ENCODE measurements around the gene NAP1L4. TPM values are rescaled to one million over a fixed set of nuclear protein-coding genes. Genes with fewer than 3 reads are reported as not detected.
A peak's percentile ranks its signal among the peaks of the same experiment; 100 is the strongest.

Gene NAP1L4
- total RNA-seq, 1 experiment from 2014 or later: 189 TPM

DNA sequence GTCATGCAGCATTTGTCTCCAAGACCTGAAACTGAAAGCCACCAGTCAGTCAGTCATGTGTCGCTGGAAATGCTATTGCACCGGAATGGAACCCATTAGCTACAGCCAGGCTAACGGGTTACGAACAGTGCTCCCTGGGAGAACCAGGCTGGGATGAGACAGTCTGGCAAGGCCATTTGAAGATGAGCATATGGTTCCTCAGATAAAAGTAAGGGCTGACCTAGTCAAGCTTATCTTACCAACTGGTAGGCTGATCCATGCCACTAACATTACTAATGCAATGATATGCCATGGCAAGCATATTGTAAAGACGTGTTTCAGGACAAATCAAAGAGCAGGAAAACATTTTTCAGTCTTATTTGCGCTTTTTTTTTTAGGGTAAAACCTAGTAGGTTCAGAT lies 28.4 kb downstream of the NAP1L4 start (continued):
- TF ChIP-seq STAT6 (CRISPR knock-in tag; conservative IDR thresholded peaks at IDR 0.05; ENCODE audit: low read depth): no peak
- no peak for TF ChIP-seq RORB (CRISPR knock-in tag; IDR thresholded peaks at IDR 0.05)
- TF ChIP-seq, protein P1, sequence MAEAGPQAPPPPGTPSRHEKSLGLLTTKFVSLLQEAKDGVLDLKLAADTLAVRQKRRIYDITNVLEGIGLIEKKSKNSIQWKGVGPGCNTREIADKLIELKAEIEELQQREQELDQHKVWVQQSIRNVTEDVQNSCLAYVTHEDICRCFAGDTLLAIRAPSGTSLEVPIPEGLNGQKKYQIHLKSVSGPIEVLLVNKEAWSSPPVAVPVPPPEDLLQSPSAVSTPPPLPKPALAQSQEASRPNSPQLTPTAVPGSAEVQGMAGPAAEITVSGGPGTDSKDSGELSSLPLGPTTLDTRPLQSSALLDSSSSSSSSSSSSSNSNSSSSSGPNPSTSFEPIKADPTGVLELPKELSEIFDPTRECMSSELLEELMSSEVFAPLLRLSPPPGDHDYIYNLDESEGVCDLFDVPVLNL (CRISPR knock-in tag; IDR thresholded peaks at IDR 0.05; ENCODE audit: borderline replicate concordance, low read depth): no peak
- TF ChIP-seq SP1 (CRISPR knock-in tag; conservative IDR thresholded peaks at IDR 0.05): no peak

DNA sequence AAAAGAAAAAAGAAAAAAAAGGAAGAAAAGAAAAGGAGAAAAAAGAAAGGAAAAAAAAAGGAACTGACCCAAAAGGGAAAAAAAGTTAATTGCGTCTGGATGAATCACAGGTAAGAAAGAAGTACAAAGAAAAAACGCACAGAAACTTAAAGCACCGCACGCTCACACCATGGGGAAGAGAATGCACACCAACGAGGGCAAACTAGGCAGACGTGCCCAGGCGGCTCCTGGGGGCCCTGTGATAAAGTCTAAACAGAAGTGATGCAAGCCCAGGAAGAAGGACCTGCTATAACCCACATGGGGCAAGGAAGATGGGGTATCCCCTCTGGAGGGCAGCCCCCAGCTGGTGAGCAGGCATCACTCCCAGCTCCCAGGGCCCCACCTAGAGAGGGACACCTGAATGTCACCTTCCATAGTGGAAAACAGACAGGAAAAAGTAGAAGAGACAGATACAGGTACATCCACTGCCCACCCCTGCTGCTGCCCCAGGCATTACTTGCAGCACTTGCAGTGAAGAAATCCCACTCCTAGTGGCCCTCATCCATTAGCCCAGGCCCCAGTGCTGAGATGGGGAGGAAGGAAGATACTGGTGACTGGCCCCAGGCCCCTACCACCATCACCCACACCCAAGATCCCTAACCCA lies 28.9 kb downstream of the NAP1L4 start:
- TF ChIP-seq MYBL2 (CRISPR knock-in tag; IDR thresholded peaks at IDR 0.05) (no peak), USF2 (CRISPR knock-in tag; IDR thresholded peaks at IDR 0.05) (no peak), ATF1 (CRISPR knock-in tag; IDR thresholded peaks at IDR 0.05) (no peak), ZNF317 (CRISPR knock-in tag; IDR thresholded peaks at IDR 0.05; ENCODE audit: borderline replicate concordance, low read depth) (no peak), EMX1 (CRISPR knock-in tag; IDR thresholded peaks at IDR 0.05) (no peak), SP1 (CRISPR knock-in tag; conservative IDR thresholded peaks at IDR 0.05) (no peak), ZBTB43 (CRISPR knock-in tag; IDR thresholded peaks at IDR 0.05) (no peak), ZNF416 (CRISPR knock-in tag; IDR thresholded peaks at IDR 0.05) (no peak)
- TF ChIP-seq, protein P2, sequence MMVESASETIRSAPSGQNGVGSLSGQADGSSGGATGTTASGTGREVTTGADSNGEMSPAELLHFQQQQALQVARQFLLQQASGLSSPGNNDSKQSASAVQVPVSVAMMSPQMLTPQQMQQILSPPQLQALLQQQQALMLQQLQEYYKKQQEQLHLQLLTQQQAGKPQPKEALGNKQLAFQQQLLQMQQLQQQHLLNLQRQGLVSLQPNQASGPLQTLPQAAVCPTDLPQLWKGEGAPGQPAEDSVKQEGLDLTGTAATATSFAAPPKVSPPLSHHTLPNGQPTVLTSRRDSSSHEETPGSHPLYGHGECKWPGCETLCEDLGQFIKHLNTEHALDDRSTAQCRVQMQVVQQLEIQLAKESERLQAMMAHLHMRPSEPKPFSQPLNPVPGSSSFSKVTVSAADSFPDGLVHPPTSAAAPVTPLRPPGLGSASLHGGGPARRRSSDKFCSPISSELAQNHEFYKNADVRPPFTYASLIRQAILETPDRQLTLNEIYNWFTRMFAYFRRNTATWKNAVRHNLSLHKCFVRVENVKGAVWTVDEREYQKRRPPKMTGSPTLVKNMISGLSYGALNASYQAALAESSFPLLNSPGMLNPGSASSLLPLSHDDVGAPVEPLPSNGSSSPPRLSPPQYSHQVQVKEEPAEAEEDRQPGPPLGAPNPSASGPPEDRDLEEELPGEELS (CRISPR knock-in tag; IDR thresholded peaks at IDR 0.05): no peak
- ChIA-PET CTCF (interaction anchor here (0.6 to 0.7 kb wide), 2 partner anchors 60 to 84 kb away, joined by 3 to 4 read pairs; no protein-coding TSS in a partner anchor), POLR2A (no interaction called here)
- no peaks in the 10 kb centered on the region for H3K9me3 Mint-ChIP-seq
- peaks cover 29% of the 10 kb centered on the region for H3K4me1 Mint-ChIP-seq
- peak overlapping the region; percentile 29 for H3K27ac Mint-ChIP-seq
- no peaks in the 10 kb centered on the region; the same call in 1 of the 2 replicates for H3K27me3 Mint-ChIP-seq (ENCODE audit: low read depth)
- H3K36me3 Mint-ChIP-seq: peaks cover 83% of the 10 kb centered on the region
- DNase-seq (ENCODE audit: low spot score) (no peak), ATAC-seq (no peak)
- H3K4me3 Mint-ChIP-seq: no peak overlapping the region

DNA sequence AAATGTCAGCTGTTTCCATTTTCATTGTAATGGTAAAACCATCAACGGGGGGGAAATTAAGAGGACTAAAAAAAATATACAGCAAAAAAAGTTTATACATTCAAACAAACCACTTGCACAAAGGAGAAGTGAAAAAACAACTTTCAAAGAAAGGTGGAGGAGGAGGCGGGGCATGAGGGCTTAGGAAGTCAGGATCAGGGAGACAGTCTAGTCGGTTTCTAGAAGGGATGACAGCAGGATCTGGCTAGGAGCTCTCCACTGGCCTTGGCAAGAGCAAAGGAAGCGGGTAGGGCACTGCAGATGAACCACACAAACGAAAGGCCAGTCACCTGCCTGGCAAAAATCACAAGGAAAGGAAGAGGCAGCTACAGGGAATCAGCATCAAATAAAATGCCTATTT lies 31.0 kb downstream of the NAP1L4 start:
- Mint-ChIP-seq H3K36me3 (peaks cover 83% of the 10 kb centered on the region), H3K27me3 (ENCODE audit: low read depth) (no peaks in the 10 kb centered on the region; the same call in 1 of the 2 replicates), H3K27ac (peak overlapping the region; percentile 95), H3K4me1 (peaks cover 29% of the 10 kb centered on the region), H3K4me3 (no peak overlapping the region; the same call in 1 of the 2 replicates), H3K9me3 (no peaks in the 10 kb centered on the region)
- ChIA-PET CTCF (interaction anchor here (0.9 to 1.6 kb wide), 3 partner anchors 15 to 131 kb away, joined by 4 to 6 read pairs (median 5); no protein-coding TSS in a partner anchor), POLR2A (interaction anchor here (1.0 kb wide), 1 partner anchor 31 kb away, joined by 4 read pairs; no protein-coding TSS in a partner anchor)
- TF ChIP-seq RORB (CRISPR knock-in tag; IDR thresholded peaks at IDR 0.05) (no peak), NR3C1 (CRISPR knock-in tag; conservative IDR thresholded peaks at IDR 0.05; ENCODE audit: low read depth) (no peak), CREM (CRISPR knock-in tag; IDR thresholded peaks at IDR 0.05) (no peak), FOXJ3 (CRISPR knock-in tag; IDR thresholded peaks at IDR 0.05; ENCODE audit: borderline replicate concordance) (no peak), HMGA2 (CRISPR knock-in tag; IDR thresholded peaks at IDR 0.05) (no peak), EMX1 (CRISPR knock-in tag; IDR thresholded peaks at IDR 0.05) (no peak), ZNF219 (CRISPR knock-in tag; IDR thresholded peaks at IDR 0.05; ENCODE audit: borderline replicate concordance) (no peak), KAT7 (CRISPR knock-in tag; IDR thresholded peaks at IDR 0.05; ENCODE audit: borderline replicate concordance) (no peak), ZNF232 (CRISPR knock-in tag; IDR thresholded peaks at IDR 0.05) (no peak), ZMAT4 (CRISPR knock-in tag; IDR thresholded peaks at IDR 0.05) (no peak)
- DNase-seq (ENCODE audit: low spot score) (no peak), ATAC-seq (peak; percentile 83)

All from WTC11 (cell line).